Mucosa of rectum (tissue), 2 donors: Measurements from ENCODE around the gene HIGD1A.

Source experiments
- H3K27ac ChIP-seq, 2 donors: one replicate each; pipeline ENCODE4 v1.7.0; 2013; ENCODE audit warnings: inconsistent platforms in 2 of 2, low read depth in 2 of 2, low read length in 2 of 2
- H3K27me3 ChIP-seq, 2 donors: one replicate each; pipeline ENCODE4 v1.7.0; 2013; ENCODE audit warnings: low read length in 2 of 2; ENCODE audit not compliant: control insufficient read depth in 2 of 2, insufficient read depth in 2 of 2
- H3K36me3 ChIP-seq, 2 donors: one replicate each; pipeline ENCODE4 v1.7.0; 2013; ENCODE audit warnings: low read length in 2 of 2; ENCODE audit not compliant: control insufficient read depth in 2 of 2, insufficient read depth in 2 of 2
- H3K4me1 ChIP-seq, 2 donors: one replicate each; pipeline ENCODE4 v1.7.0; 2013; ENCODE audit warnings: low read length in 2 of 2, mild to moderate bottlenecking in 1 of 2; ENCODE audit not compliant: control insufficient read depth in 2 of 2, insufficient read depth in 2 of 2
- H3K4me3 ChIP-seq, 2 donors: one replicate each; pipeline ENCODE4 v1.7.0; 2013; ENCODE audit warnings: low read length in 2 of 2
- H3K9ac ChIP-seq, 2 donors: one replicate each; pipeline ENCODE4 v1.7.0; 2013; ENCODE audit warnings: low read length in 2 of 2, low read depth in 1 of 2, mild to moderate bottlenecking in 1 of 2
- H3K9me3 ChIP-seq, 2 donors: one replicate each; pipeline ENCODE4 v1.7.0; 2013; ENCODE audit warnings: low read length in 2 of 2; ENCODE audit not compliant: control insufficient read depth in 2 of 2
- donor health status: healthy.
- donor health status: Normal muscosa, but diverticular disease.

HIGD1A gene

DNA sequence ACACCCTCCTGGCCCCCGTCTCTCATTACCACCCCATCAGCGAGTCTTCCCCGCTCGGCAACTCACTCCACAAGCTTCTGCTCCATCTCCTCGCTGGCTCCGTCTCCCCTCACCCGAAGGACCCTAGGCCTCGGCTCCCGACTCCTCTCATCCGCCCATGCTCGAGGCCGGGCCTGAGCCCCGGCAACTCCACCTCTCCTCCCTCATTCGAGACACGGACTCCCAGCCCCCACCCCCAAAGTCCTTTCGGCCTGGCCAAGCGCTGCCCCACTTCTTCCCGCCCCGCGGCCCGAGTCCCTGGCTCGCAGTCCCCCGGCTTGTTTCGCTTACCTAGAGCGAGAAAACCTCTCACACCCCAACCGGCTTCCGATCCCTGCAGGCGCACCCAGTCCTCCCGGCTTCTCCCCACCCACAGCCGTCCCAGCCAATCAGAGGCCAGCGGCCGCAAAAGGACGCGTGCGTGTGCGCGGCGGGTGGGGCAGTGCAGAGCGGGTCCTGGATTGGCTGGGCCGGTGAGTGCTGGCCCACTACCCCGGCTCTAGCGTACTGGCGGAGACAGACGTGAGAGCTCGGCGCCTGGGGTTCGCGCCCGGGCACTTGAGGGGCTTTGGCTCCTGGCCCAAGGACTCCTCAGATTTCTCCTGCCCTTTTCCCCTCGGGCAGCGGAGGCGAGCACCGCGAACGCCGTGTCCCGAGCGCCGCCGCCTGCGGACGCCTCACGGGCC is at the start of gene HIGD1A:
TSS of gene HIGD1A (minus strand) at position 385 of the 725 bp plus-strand sequence. CDS start 10,237 bp downstream, outside the sequence.
- H3K36me3 ChIP-seq = no peaks in the 10 kb centered on the region
- peak within 1 kb of the TSS; percentile 99 for H3K27ac ChIP-seq
- H3K27me3 ChIP-seq = no peaks in the 10 kb centered on the region
- H3K4me3 ChIP-seq = peak within 1 kb of the TSS; percentile 76 to 82
- peaks cover 12 to 21% of the 10 kb centered on the region in 2 donors for H3K4me1 ChIP-seq
- H3K9ac ChIP-seq = peak within 1 kb of the TSS; percentile 96 to 100
- H3K9me3 ChIP-seq = no peaks in the 10 kb centered on the region

DNA sequence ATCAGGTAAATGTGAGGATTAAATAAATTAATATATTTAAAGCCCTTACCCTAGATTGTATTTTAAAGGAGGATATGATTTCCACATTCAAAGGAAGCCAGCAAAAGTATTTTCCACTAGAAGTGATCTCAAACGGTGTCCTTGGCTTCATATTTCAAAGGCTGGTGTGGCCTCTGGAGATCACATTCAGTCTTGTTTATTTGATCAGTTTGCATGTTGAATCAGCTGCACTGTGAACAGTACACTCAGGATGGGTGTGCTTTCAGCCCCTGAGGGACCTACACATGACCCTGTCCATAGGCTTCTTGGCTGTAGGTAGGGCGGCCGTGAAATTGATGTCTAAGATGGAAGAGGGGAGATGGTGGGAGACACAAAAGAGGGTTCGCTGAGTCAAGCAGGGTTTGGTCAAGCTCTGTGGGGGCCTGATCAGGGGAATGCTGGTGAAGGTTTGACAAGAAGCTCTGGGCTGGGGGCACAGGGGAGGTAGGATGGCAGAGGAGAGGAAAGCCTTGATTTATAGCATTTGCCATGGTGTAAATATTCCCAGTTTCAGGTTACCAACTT is 49.5 kb upstream of the HIGD1A start:
- H3K9me3 ChIP-seq = no peaks in the 10 kb centered on the region
- no peaks in the 10 kb centered on the region for H3K36me3 ChIP-seq
- no peak overlapping the region for H3K27ac ChIP-seq
- no peak overlapping the region for H3K9ac ChIP-seq
- no peaks in the 10 kb centered on the region for H3K27me3 ChIP-seq
- no peaks in the 10 kb centered on the region for H3K4me1 ChIP-seq
- no peak overlapping the region for H3K4me3 ChIP-seq

DNA sequence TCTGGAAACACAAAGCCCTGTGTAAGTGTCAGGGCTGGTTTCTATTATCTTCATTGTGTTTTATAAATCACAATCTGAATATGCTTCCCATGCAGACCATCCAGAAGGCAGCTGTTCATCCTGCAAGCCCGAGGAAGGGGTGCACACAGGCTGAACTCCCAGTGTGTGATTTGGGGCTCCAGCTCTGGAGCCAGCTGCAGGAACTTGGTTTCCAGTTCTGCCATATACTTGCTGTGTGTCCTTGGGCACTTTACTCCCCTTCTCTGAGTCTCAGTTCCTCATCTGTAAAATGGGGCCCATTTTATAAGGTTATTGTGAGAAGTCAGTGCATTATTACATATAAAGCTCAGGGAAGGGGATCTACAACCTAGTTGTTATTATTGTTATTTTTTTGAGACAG is 48.8 kb upstream of the HIGD1A start:
- Histone ChIP-seq H3K9ac (no peak overlapping the region), H3K36me3 (no peaks in the 10 kb centered on the region), H3K4me1 (no peaks in the 10 kb centered on the region), H3K27me3 (no peaks in the 10 kb centered on the region), H3K27ac (no peak overlapping the region), H3K9me3 (no peaks in the 10 kb centered on the region), H3K4me3 (no peak overlapping the region)

DNA sequence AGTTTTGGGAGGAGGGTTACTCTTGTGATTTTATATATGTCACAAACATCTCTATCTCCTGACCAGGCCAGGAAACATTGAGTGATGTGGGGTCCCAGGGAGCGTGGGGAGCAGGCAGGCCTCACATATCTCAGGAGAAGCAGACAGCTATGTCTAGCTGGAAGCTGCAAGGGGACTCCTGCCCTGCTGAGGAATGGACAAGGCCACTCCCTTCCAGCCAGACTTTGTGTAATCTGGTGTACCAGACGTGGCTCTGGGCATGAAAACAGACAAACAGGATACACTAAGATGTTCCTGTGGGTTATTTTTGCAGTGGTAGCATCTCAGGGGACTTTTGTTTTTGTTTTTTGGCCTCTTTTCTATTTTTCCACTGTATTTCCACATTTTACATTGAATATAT is 48.2 kb upstream of the HIGD1A start:
- no peaks in the 10 kb centered on the region for H3K36me3 ChIP-seq
- H3K9ac ChIP-seq = no peak overlapping the region
- H3K9me3 ChIP-seq = no peaks in the 10 kb centered on the region
- no peaks in the 10 kb centered on the region for H3K4me1 ChIP-seq
- H3K27me3 ChIP-seq = no peaks in the 10 kb centered on the region
- no peak overlapping the region for H3K4me3 ChIP-seq
- H3K27ac ChIP-seq = no peak overlapping the region

DNA sequence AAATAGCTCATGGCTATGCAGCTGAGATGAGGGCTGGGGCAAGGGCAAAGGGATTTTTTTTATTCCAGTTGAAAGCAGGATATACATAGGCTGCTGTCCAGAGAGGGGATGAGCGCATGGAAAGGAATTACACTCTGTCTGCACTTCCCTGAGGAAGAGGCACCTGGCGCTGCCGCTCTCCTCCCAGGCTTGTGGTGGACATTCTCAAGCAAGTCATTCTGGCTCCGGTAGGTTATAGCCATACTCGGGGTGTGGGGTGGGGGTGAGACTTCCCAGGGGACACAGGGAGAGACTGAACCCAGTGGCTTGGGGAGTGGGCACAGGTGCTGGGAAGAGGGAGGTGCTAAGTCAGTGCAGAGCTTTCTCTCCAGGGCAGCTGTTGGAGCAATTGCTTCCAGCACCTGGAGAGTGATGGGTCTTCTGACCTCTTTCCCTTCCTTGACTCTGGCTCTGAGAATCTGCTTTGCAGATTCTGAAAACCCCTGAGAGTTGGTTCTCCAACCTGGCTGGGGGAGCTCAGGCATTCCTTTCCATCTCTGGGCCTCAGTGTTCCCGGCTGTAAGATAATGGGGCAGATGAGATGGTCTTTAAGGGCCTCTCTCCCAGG is 47.0 kb upstream of the HIGD1A start:
- Histone ChIP-seq H3K4me1 (no peaks in the 10 kb centered on the region), H3K4me3 (no peak overlapping the region), H3K36me3 (no peaks in the 10 kb centered on the region), H3K9ac (no peak overlapping the region), H3K27ac (no peak overlapping the region), H3K9me3 (no peaks in the 10 kb centered on the region), H3K27me3 (no peaks in the 10 kb centered on the region)

DNA sequence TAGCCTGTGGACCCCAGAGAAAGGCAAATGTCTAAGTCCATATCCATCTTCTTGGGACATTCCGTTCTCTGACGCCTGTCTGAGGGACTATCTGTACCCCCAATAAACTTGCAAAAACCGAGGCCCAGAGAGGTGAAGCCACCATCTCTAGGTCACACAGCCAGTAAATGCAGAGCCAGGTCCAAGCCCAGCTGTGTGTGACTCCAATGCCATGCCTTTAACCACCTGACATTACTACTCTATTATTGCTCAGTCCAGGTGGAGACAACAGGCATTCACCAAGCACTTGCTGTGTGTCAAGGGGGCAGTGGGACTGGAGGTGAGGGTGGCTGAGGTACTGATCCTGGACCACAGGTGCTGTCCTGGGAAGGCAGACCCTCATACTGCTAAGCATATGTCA is 46.0 kb upstream of the HIGD1A start:
- no peak overlapping the region for H3K27ac ChIP-seq

DNA sequence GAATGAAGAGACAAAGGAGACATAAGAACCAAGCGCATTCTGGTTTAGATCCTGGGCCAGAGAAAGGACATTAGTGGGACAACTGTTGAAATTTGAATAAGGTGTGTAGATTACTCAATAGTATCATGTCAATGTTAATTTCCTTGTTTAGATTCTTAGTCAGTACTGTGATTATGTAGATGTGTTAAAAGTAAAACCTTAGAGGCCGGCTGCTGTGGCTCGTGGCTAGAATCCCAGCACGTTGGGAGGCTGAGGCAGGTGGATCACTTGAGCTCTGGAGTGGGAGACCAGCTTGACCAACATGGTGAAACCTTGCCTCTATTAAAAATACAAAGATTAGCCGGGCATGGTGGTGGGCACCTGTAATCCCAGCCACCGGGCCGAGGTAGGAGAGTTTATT is 44.7 kb upstream of the HIGD1A start:
- no peak overlapping the region for H3K9ac ChIP-seq
- no peaks in the 10 kb centered on the region for H3K36me3 ChIP-seq
- no peaks in the 10 kb centered on the region for H3K9me3 ChIP-seq
- H3K27me3 ChIP-seq = no peaks in the 10 kb centered on the region
- H3K27ac ChIP-seq = no peak overlapping the region
- no peaks in the 10 kb centered on the region for H3K4me1 ChIP-seq
- H3K4me3 ChIP-seq = no peak overlapping the region

More for the DNA sequence above, 46.0 kb upstream of the HIGD1A start:
- Histone ChIP-seq H3K36me3 (no peaks in the 10 kb centered on the region), H3K27me3 (no peaks in the 10 kb centered on the region), H3K9me3 (no peaks in the 10 kb centered on the region), H3K9ac (no peak overlapping the region), H3K4me1 (no peaks in the 10 kb centered on the region), H3K4me3 (no peak overlapping the region)

DNA sequence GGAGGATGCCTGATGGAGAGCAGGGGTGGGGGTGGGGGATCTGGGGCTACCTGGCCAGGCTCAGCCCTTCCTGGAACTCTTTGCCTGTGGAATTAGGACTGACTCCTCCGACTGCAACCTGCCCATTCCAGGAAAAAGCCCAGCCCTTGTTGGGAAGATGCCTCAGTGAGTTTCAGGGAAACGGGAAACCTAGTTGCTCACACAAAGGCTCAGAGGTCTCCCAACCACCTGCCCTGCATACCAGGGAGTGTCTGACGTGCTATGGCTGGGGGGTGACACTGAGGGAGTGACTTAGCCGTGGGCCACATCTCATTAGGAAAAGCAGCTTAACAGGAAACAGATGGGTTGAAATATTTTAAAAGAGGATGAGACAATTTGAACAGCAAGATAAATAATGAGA is 43.4 kb upstream of the HIGD1A start:
- Histone ChIP-seq H3K9ac (no peak overlapping the region), H3K36me3 (no peaks in the 10 kb centered on the region), H3K4me3 (no peak overlapping the region), H3K9me3 (no peaks in the 10 kb centered on the region), H3K27ac (peak overlapping the region in 1 of 2 donors; percentile 52), H3K4me1 (peaks cover 3 to 4% of the 10 kb centered on the region in 2 donors), H3K27me3 (no peaks in the 10 kb centered on the region)

DNA sequence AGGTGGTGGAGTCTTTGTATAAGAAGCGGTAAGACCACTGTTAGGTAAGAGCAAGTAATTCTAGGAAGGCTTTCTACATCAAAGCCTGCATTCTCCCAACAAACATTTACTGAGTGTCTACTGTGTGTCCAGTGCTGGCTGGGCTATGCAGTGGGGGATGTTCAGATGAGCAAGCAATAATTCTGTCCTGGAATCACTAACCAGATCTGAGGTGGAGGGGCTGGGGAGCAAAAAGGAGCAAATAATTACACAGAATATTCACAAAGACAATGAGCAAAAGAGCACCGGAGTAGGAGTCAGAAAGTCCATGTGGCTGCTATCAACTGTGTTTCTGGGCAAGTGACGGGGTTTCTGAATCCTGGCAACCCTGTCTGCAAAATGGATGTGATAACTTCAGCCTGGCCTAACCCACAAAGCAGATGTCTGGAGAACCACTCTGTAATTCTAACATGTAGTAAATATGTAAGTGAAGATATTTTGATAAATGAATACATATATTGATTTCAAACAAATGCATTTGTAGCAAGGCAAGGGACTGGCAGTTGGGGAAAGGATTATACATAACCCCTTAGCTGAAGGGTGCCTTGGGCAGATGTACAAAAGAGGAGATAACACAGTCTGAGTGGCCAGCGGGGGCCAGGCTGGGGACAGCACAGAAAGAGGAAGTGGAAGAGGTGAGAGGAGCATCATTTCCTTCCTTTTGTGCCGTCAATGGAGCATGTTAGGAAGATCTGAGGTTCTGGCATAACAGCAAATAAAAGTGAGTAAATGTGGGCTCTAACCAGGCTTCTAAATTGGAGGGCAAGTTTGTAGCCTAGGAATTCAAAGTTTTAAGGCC is 42.6 kb upstream of the HIGD1A start:
- H3K27me3 ChIP-seq = no peaks in the 10 kb centered on the region
- H3K36me3 ChIP-seq = no peaks in the 10 kb centered on the region
- no peak overlapping the region for H3K4me3 ChIP-seq
- H3K9me3 ChIP-seq = no peaks in the 10 kb centered on the region
- H3K9ac ChIP-seq = no peak overlapping the region
- H3K4me1 ChIP-seq = peaks cover 3 to 4% of the 10 kb centered on the region in 2 donors
- peak overlapping the region; percentile 52 to 53 for H3K27ac ChIP-seq

DNA sequence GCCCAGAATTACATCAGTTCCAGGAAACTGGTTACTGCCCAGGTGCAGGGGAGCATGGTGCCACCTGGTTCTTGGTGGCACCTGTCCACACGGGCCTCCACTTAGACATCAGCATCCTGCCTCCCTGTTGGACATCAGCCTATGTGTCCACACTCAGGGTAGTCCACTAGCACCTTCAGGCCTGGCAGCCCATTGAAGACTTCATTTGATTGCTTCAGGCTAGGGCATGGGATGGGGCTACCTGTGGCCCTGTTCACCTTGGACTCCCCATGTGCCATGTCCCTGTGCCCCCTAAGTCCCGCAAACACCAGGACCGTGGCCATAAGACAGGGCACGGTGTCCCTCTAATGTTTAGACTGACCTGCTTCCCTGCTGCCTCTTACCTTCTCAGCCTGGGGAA is 40.5 kb upstream of the HIGD1A start:
- H3K9ac ChIP-seq = no peak overlapping the region
- H3K9me3 ChIP-seq = no peaks in the 10 kb centered on the region
- no peak overlapping the region for H3K4me3 ChIP-seq
- H3K4me1 ChIP-seq = peaks cover 3 to 4% of the 10 kb centered on the region in 2 donors
- H3K36me3 ChIP-seq = no peaks in the 10 kb centered on the region
- peak overlapping the region; percentile 46 to 58 for H3K27ac ChIP-seq
- no peaks in the 10 kb centered on the region for H3K27me3 ChIP-seq
